Uterus (tissue), 4 donors: Measurements from ENCODE around the gene CHAF1B. TPM values are rescaled to one million over a fixed set of nuclear protein-coding genes. Genes with fewer than 3 reads are reported as not detected.
A peak's percentile ranks its signal among the peaks of the same experiment; 100 is the strongest.
"Not testable (repeated sequence)": the region's sequence is repeated elsewhere in the genome, so short reads cannot be mapped to it uniquely, and the experiment has no call there.

Experiments
- DNase-seq, 2 donors: peaks; one replicate each; pipeline ENCODE4 v3.0.0-alpha.2; 2019 to 2020
- H3K27ac ChIP-seq, 2 donors: fragments of 200-600 bp; sonication (generic); 1 replicate in 1 of 2; 2 replicates in 1 of 2; pipeline ENCODE4 v1.5.1; 2016 to 2018
- H3K27me3 ChIP-seq, 2 donors: fragments of 200-600 bp; sonication (generic); one replicate each; pipeline ENCODE4 v1.5.1; 2018 to 2019; ENCODE audit warnings: control low read depth in 1 of 2
- H3K36me3 ChIP-seq, 2 donors: fragments of 200-600 bp; sonication (generic); one replicate each; pipeline ENCODE4 v1.5.1; 2019; ENCODE audit warnings: control low read depth in 1 of 2
- H3K4me1 ChIP-seq, 2 donors: fragments of 200-600 bp; sonication (generic); one replicate each; pipeline ENCODE4 v1.5.1; 2018 to 2019; ENCODE audit warnings: control low read depth in 1 of 2
- H3K4me3 ChIP-seq, 2 donors: fragments of 200-600 bp; sonication (generic); 1 replicate in 1 of 2; 2 replicates in 1 of 2; pipeline ENCODE4 v1.5.1; 2018 to 2019; ENCODE audit warnings: mild to moderate bottlenecking in 1 of 2
- H3K9me3 ChIP-seq, 2 donors: fragments of 200-600 bp; sonication (generic); one replicate each; pipeline ENCODE4 v1.5.1; 2019; ENCODE audit warnings: control low read depth in 1 of 2
- CTCF ChIP-seq, 4 experiments: fragments of 200-600 bp in 2 of 4; fragments of 450-650 bp in 2 of 4; sonication (generic) in 2 of 4; IDR thresholded peaks; one replicate each; pipeline ENCODE4 v1.5.1; 2016 to 2019; ENCODE audit warnings: antibody characterized with exemption in 4 of 4, mild to moderate bottlenecking in 2 of 4, moderate library complexity in 1 of 4
- POLR2A ChIP-seq, 2 donors: fragments of 450-650 bp; IDR thresholded peaks; one replicate each; pipeline ENCODE4 v1.6.1; 2016; ENCODE audit warnings: antibody characterized with exemption in 2 of 2, mild to moderate bottlenecking in 1 of 2, moderate library complexity in 1 of 2
- intact Hi-C: fragments of 100-400 bp; cut with DNase I; formaldehyde crosslinking; loops from one replicate; pipeline ENCODE4 v1.15.1; 2023; ENCODE audit warnings: low total_unique reads
- total RNA-seq, 4 donors: library from RNA; depleted of rRNA in 3 of 4; stranded (reverse); fragments of >200 nt in 3 of 4; gene quantifications; one replicate each; pipeline versions ENCODE4 v1.1.0 to v1.2.4, GENCODE V29; 2014 to 2023
- donor health status: DM: yes; HTN: yes; CAD: no.

CHAF1B gene
- total RNA-seq, 4 donors from 2014 or later: under 0.01 to 3.9 (median 2.2) TPM

GRCh38 chr21:36379251-36379650, 5.9 kb upstream of the CHAF1B start:
- intact Hi-C loops: no loop called here
- H3K4me3 ChIP-seq: no peak overlapping the region
- TF ChIP-seq CTCF (IDR thresholded peaks at IDR 0.05) (no peak), POLR2A (IDR thresholded peaks at IDR 0.05) (no peak)

GRCh38 chr21:36381841-36382589, 3.2 kb upstream of the CHAF1B start:
- H3K36me3 ChIP-seq: no peaks in the 10 kb centered on the region
- no peak for DNase-seq
- H3K4me1 ChIP-seq: no peaks in the 10 kb centered on the region
- no peaks in the 10 kb centered on the region for H3K9me3 ChIP-seq
- intact Hi-C loops: no loop called here
- H3K4me3 ChIP-seq: no peak overlapping the region
- no peaks in the 10 kb centered on the region for H3K27me3 ChIP-seq
- TF ChIP-seq CTCF (IDR thresholded peaks at IDR 0.05): no peak
- TF ChIP-seq POLR2A (IDR thresholded peaks at IDR 0.05): no peak
- no peak overlapping the region for H3K27ac ChIP-seq

More at GRCh38 chr21:36379251-36379650, 5.9 kb upstream of the CHAF1B start:
- no peaks in the 10 kb centered on the region for H3K27me3 ChIP-seq
- H3K9me3 ChIP-seq: no peaks in the 10 kb centered on the region
- H3K4me1 ChIP-seq: no peaks in the 10 kb centered on the region
- DNase-seq: no peak
- no peaks in the 10 kb centered on the region for H3K36me3 ChIP-seq
- no peak overlapping the region for H3K27ac ChIP-seq

GRCh38 chr21:36382722-36383121, 2.5 kb upstream of the CHAF1B start:
- DNase-seq, H3K36me3 ChIP-seq, intact Hi-C loops, H3K27me3 ChIP-seq, H3K9me3 ChIP-seq, H3K4me3 ChIP-seq, H3K27ac ChIP-seq, H3K4me1 ChIP-seq: not testable (repeated sequence)

GRCh38 chr21:36384885-36385232, 333 bp upstream of the CHAF1B start:
- DNase-seq: no peak
- Histone ChIP-seq H3K27me3 (no peaks in the 10 kb centered on the region), H3K36me3 (no peaks in the 10 kb centered on the region), H3K27ac (peak overlapping the region in 1 of 2 donors; percentile 83), H3K9me3 (no peaks in the 10 kb centered on the region), H3K4me1 (no peaks in the 10 kb centered on the region), H3K4me3 (peak overlapping the region in 1 of 2 donors; percentile 93)
- intact Hi-C loops: no loop called here
- TF ChIP-seq CTCF (IDR thresholded peaks at IDR 0.05): no peak
- no peak for TF ChIP-seq POLR2A (IDR thresholded peaks at IDR 0.05)

- Histone ChIP-seq H3K27me3 (no peaks in the 10 kb centered on the region), H3K36me3 (no peaks in the 10 kb centered on the region), H3K4me1 (no peaks in the 10 kb centered on the region), H3K4me3 (peak overlapping the region in 1 of 2 donors; percentile 93), H3K9me3 (no peaks in the 10 kb centered on the region), H3K27ac (peak overlapping the region in 1 of 2 donors; percentile 83)
- intact Hi-C loops: no loop called here
- DNase-seq: peak in 1 of 2 donors; percentile 19
- TF ChIP-seq POLR2A (IDR thresholded peaks at IDR 0.05) (no peak), CTCF (IDR thresholded peaks at IDR 0.05) (no peak)
Measured at GRCh38 chr21:36386031-36386642, 945 bp downstream of the CHAF1B start.
